GM21390 (cell line): ENCODE results near the gene SLX9.
"Not testable (repeated sequence)": the region's sequence is repeated elsewhere in the genome, so short reads cannot be mapped to it uniquely, and the experiment has no call there.

Experiments used
- ATAC-seq: cut with Tn5 transposase; IDR thresholded peaks from one replicate; pipeline ENCODE4 v1.9.1; 2021; ENCODE audit not compliant: unreplicated experiment

SLX9 gene

DNA sequence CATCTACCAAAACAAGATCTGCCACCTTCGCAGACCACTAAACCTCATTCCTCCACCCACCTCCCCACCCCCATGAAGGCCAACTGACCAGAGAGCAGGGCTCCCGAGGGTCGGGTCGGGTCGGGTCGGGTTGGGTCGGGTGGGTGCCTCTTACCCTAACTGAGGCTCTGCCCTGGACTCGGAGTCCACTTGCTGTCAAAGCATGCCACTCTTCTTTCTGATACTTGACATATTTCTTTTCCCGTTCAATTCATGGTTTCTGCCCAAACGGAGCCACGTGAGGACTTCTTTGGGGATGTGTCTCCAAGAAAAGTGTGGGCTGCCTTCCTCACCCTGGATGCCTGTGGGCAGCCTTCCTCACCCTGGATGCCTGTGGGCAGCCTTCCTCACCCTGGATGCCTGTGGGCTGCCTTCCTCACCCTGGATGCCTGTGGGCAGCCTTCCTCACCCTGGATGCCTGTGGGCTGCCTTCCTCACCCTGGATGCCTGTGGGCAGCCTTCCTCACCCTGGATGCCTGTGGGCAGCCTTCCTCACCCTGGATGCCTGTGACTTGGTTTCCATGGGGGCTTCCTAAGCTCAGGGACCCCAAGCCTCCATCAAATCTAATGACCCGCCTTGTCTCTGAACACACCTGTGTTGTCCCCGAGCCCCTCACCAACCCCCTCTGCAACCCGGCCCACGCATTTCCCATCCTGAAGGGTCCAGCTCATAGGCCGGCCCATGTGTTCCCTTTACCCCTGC lies 11.2 kb upstream of the SLX9 start:
- ATAC-seq: not testable (repeated sequence)

DNA sequence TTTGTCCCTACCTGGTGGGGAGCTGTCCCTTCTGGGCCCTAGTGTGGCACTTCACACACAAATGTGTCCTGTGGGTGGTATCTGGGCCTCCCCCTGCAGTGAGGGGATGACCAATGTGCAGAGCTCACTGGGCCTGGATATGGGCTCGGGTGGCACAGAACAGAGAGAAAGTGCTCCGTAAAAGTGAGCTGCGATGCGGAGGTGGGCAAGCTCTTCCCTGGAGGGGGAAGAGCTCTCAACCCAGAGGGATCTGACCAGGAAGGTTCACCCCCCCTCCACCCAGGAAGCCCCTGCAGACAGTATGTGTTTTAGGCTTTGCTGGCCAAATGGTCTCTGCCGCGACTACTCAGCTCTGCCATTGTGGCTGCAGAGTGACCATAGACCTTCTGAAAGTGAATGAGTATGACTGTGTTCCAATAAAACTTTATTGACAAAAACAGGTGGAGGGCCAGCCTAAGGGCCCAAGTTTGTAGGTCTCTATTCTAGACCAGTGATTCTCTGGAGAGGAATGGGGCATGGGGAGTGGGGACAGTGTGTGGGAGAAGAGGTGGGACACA lies 10.5 kb upstream of the SLX9 start:
- no peak for ATAC-seq

- no peak for ATAC-seq
These were observed 9.9 kb upstream of the SLX9 start for GRCh38 chr21:44929799-44930542.

- no peak for ATAC-seq
These were observed 9.3 kb upstream of the SLX9 start for GRCh38 chr21:44930543-44930981.

GRCh38 chr21:44931137-44931500 lies 8.7 kb upstream of the SLX9 start:
- no peak for ATAC-seq

GRCh38 chr21:44931501-44932407 lies 8.1 kb upstream of the SLX9 start:
- ATAC-seq: no peak

- ATAC-seq: no peak
These were observed 7.2 kb upstream of the SLX9 start for GRCh38 chr21:44932408-44933181.

- ATAC-seq: no peak
These were observed 6.5 kb upstream of the SLX9 start for GRCh38 chr21:44933199-44933917.

- no peak for ATAC-seq
These were observed 5.9 kb upstream of the SLX9 start for GRCh38 chr21:44933918-44934260.

GRCh38 chr21:44934276-44934675 lies 5.6 kb upstream of the SLX9 start:
- ATAC-seq: no peak

DNA sequence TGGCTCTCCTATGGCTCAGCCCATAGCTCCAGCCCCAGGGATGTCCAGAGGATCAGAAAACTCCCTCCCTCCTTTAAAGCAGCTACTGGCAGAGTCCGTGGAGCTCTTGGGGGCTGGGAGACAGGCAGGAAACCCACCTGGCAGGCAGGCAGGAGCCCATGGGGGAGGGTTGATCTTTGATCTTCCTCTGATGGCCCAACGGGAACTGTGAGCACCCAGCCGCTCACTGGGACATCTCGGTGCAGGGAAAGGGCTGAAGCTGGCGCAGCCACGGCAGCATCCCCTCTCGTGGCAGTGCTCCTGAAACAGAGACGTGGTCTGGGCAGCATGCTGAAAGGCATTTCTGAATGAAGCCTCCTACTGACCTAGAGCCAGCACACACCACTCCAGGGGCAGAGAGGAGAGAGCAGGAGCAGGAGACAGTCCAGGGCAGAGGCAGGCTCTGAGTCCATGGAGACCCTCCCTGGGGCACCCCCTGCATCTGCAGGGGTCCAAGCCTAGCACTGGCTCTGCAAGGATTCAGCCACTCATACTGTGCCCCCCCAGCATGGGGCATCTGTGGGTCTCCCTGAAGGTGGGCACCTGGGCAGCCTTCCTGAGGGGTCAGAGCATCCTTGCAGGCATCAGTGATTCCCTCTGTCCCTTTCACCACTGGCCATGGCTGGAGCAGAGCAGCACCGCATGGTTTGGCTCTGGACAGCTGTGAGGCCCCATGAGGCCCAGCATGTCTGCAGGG lies 4.9 kb upstream of the SLX9 start:
- ATAC-seq: no peak

DNA sequence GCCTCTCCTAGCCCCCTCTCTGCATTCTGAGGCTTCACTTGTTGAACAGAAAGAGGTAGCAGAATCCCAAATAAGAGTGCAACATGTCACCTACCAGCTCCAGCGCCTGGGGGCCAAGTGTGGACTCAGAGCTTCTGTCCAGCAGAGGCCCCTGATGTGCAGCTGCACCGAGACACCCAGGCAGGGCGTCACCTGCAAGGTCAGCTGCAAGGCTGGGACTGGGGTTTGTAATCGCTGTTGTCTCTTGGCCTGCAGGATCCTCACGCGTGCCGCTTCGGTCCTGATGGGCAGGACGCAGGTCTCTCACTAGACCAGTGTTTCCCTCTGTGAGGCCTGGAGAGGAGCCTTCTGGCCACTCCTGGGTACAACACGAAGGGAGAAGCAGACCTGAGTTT lies 4.3 kb upstream of the SLX9 start:
- ATAC-seq: no peak

DNA sequence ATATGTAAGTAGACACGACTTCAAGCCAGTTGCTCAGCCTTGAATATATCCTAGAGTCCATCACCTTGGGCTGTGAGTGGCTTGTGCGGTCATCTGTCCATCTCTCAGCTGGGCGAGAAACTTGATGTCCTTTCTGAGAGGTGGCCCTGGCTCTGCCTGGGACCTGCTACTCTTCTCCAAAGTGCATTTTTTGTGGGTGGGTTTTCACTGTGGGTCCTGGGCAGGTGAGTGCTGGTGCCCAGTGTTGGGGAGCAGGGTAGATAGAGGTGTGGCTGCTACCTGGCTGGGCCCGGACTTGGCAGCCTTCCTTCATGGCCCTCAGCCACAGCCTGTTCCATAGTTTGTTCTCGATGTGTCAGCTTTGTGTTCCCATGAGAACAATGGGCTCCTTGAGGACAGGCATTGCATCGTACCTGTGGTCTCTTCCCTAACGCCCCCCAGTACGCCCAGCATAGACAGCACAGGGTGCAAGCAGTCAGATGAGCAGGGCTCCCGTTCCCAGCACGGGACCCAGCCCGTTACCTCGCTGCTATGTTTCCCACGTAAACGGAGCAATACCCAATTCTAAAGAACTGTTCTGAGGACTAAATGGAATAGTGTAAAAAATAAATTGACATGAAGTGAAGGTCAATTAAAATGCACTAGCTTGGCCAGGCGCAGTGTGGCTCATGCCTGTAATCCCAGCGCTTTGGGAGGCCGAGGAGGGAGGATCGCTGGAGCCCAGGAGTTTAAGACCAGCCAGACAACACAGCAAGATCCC lies 877 bp upstream of the SLX9 start:
- ATAC-seq: no peak

DNA sequence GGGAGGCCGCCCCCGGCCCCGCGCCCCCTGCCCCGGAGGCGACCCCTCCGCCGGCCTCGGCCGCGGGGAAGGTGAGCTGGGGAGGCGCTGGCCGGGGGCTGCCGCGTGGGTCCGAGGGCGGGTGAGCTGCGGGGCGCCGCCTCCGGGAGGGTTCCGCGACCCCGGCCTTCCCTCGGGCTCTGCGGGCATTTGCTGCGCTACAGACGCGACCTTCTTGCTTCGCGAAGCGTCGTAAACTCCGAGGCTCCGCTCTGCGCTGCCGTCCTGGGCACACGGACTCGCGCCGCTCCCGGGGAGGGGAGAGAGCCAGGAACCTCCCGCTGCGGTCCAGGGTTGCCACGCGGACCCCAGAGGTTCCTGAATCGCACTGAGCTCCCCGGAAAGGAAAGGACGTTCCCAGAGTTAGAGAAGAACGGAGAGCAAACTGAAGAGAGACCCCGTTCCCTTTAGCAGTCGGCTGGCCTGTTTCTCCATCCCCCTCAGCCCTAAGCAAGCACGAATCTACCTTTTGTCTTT lies 345 bp downstream of the SLX9 start:
- peak; percentile 47 for ATAC-seq

DNA sequence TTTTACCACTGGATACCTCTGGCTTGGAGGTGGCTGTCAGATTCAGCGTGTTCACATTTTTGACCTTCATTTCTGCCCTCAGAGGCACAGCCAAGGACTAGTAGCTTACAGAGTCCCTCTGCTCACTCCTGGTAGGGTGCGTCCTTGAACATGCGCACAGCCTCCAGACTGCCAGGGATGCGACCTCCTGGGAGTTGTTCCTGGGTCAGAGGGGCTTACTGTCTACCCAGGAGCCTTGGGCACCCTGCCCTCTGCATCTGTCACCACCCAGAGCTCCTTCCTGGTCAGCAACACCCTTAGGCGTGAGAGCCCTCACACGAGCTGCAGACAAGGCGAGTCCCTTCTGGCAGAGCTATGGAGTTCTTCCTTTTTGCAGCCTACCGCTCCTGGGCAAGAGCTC lies 1.7 kb downstream of the SLX9 start:
- no peak for ATAC-seq

DNA sequence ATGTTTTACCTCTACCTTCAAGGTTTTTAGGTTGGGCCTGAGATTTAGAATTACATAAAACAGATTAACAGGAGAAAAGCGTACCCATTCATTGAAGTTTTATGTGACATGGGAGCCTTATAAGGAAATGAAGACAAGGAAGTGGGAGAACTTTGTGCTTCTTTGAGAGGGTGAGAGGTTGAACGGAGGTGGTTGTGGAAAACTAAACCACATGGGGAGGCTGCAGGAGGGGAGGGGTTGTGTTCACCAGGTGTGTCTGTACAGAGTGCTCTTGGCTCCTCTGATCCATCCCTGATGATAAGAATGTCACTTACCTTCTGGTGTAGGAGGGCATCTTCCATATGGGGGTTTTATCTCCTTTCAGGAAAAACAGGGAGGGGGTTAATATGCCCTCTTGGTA lies 2.7 kb downstream of the SLX9 start:
- no peak for ATAC-seq

DNA sequence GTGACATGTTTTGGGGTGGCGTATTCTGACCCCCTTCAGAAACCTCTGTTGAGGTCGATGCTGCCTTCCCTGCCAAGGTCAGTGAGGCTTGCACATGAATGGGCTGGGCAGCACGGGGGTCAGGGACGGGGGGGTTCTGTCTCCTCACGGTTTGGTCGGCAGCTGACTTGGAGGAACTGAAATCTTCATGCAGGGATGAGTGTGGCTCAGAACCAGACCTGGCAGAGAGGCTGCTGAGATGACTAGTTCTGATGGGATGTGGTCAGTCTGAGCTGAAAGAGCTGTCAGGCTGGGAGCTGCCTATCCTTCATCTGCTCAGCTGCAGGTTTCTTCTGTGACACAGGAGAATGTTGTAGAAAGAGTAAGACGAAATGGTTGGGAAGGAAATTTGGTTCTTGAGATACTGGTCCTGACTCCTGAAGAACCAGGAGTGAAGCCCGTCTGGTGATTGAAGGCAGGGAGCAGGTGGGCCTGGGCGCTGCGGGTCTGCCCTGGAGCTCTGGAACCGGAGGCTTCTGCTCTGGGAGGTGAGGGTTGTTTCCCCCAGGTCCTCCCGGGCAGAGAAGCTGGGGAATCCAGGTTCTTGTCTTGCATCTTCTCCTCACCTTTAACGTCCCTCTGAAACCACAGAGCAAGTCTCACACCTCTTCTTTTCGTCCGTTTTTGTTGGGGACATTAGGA lies 3.3 kb downstream of the SLX9 start:
- ATAC-seq: no peak
